ENCODE results near the gene TMEM150B. TPM values are rescaled to one million over a fixed set of nuclear protein-coding genes. Genes with fewer than 3 reads are reported as not detected.

Gene TMEM150B
- total and polyA plus RNA-seq, 9 of the 15 experiments (the other 6 are each of a cell fraction or from before 2014, with no cell fraction given): 0.47 to 1.3 (median 0.74) TPM; not detected in 2

DNA sequence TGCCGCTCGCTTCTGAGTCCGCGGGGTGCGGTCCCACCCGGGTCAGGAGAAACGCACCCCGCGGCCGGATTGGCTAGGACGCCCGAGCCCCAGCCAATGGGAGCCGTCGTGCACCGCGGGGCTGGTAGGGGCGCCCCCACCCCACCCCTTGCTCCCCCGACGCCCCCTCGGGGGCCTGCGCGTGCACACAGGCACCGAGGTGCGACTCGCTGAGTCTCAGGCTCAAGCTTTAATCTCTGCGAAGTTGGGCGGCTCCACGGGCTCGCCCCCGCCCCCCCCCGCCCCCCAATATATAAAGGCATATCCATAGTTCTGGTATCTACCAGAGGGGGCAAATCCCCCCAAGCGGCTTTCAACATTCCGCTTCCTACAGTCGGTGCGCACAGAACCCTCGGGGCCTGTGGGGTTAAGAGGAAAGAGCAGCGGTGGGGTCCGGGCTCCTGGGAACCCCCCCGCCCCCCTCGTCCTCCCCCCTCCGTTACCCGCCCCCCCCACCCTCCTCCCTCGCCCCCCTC is 29.6 kb upstream of the TMEM150B start, which contains the start of gene COX6B2:
COX6B2 (minus strand) TSS at position 22 of the 515 bp plus-strand sequence. CDS start 198 bp downstream, outside the sequence.
- H3K79me2 ChIP-seq (ENCODE audit: control insufficient read depth, insufficient read depth, low read length): no peaks in the 10 kb centered on the region
- H2AFZ ChIP-seq (ENCODE audit: low read depth, low read length): peak within 1 kb of the TSS; percentile 88
- WGBS (ENCODE audit: insufficient coverage, low coverage, missing lambda C conversion rate): 2% methylated on average over 10 of the region's 43 CpGs
- peak within 1 kb of the TSS; percentile 49; the same call in 2 of the 3 replicates for H3K27ac ChIP-seq (ENCODE audit: extremely low read depth, low read depth, low read length)
- peaks cover 4 to 57% of the 10 kb centered on the region in 2 experiments; a peak in 4 of 5 replicates for H3K4me1 ChIP-seq (replicated peaks in 1 of 2; ENCODE audit: control insufficient read depth in 2 of 2, insufficient read depth in 2 of 2, low read length in 2 of 2)
- intact Hi-C loops (cut with micrococcal nuclease): no loop called here
- H3K27me3 ChIP-seq (ENCODE audit: control insufficient read depth in 2 of 2, insufficient read depth in 2 of 2, low read length in 2 of 2): peaks cover 9 to 21% of the 10 kb centered on the region in 2 experiments; a peak in 4 of 5 replicates
- CTCF ChIA-PET (ENCODE audit: low intra/inter-chr PET ratio): no interaction called here
- DNase-seq (ENCODE audit: extremely low read depth in 1 of 4, low spot score in 3 of 4) (peak in 3 of 4 experiments; percentile 62 to 80 (median 76)), ATAC-seq (no peak), FAIRE-seq (no peak)
- no TSS peak for BruUV-seq (replicated peaks)
- POLR2A ChIA-PET: no interaction called here
- peak within 1 kb of the TSS; percentile 50 to 92 for H3K9ac ChIP-seq (ENCODE audit: insufficient read depth in 1 of 2, low read depth in 2 of 2, low read length in 2 of 2)
- H3K9me3 ChIP-seq (replicated peaks; ENCODE audit: control insufficient read depth, insufficient read depth, low read depth, low read length): no peaks in the 10 kb centered on the region
- H3K4me2 ChIP-seq (ENCODE audit: insufficient read depth, low read length): peak within 1 kb of the TSS; percentile 85
- H3K9me1 ChIP-seq (ENCODE audit: control insufficient read depth, insufficient read depth, low read length): no peaks in the 10 kb centered on the region
- in situ Hi-C loops (cut with MboI): no loop called here
- H4K20me1 ChIP-seq (replicated peaks; ENCODE audit: control insufficient read depth, insufficient read depth, low read length): peaks cover 6% of the 10 kb centered on the region; the same call in 1 of the 2 replicates
- H3K4me3 ChIP-seq: peak within 1 kb of the TSS; percentile 64
- H3K36me3 ChIP-seq (ENCODE audit: control insufficient read depth, insufficient read depth, low read length): no peaks in the 10 kb centered on the region
- TF ChIP-seq MGA (IDR thresholded peaks at IDR 0.05) (no peak), NFIC (IDR thresholded peaks at IDR 0.05) (0 out of 2 replicates have a peak, but pooled peaks have one; percentile 2), RBFOX2 (IDR thresholded peaks at IDR 0.05; ENCODE audit: low read depth, low read length) (no peak)
- TF ChIP-seq, protein P1, sequence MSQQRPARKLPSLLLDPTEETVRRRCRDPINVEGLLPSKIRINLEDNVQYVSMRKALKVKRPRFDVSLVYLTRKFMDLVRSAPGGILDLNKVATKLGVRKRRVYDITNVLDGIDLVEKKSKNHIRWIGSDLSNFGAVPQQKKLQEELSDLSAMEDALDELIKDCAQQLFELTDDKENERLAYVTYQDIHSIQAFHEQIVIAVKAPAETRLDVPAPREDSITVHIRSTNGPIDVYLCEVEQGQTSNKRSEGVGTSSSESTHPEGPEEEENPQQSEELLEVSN (IDR thresholded peaks at IDR 0.05; ENCODE audit: borderline replicate concordance in 1 of 2, extremely low read depth in 1 of 2, insufficient read depth in 1 of 2, insufficient read length in 1 of 2, low read depth in 1 of 2, low read length in 1 of 2, poor library complexity in 1 of 2, severe bottlenecking in 1 of 2): peak in 1 of 2 experiments; percentile 46

Data from K562 (cell line).